ENCODE results near the gene GANC.
"Not testable (repeated sequence)": the region's sequence is repeated elsewhere in the genome, so short reads cannot be mapped to it uniquely, and the experiment has no call there.

The GANC gene

DNA sequence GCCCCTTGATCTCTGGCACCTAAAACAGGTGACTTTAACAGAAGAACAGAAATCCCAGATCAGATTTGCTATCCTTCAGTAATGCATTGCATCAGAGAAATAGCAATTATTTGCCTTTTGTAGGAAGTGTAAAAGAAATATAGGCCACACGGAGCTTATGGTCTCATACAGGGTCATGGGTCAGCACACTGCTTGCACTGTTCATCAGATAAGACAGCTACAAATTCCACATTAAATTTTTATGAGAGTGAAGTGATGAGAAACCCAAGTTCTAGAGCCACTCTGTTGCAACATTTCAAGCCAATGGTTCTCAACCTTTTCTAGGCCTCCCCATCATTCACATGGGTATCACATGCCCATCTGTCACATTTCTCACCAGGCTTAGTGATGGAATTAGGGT lies 33.7 kb downstream of the GANC start:
- no peak for DNase-seq (ENCODE audit: low read depth)
- no peak overlapping the region for H3K4me3 ChIP-seq (ENCODE audit: low read depth, low read length)
- TF ChIP-seq POLR2A (IDR thresholded peaks at IDR 0.05; ENCODE audit: extremely low read depth, insufficient read length): no peak
- TF ChIP-seq, protein P1, sequence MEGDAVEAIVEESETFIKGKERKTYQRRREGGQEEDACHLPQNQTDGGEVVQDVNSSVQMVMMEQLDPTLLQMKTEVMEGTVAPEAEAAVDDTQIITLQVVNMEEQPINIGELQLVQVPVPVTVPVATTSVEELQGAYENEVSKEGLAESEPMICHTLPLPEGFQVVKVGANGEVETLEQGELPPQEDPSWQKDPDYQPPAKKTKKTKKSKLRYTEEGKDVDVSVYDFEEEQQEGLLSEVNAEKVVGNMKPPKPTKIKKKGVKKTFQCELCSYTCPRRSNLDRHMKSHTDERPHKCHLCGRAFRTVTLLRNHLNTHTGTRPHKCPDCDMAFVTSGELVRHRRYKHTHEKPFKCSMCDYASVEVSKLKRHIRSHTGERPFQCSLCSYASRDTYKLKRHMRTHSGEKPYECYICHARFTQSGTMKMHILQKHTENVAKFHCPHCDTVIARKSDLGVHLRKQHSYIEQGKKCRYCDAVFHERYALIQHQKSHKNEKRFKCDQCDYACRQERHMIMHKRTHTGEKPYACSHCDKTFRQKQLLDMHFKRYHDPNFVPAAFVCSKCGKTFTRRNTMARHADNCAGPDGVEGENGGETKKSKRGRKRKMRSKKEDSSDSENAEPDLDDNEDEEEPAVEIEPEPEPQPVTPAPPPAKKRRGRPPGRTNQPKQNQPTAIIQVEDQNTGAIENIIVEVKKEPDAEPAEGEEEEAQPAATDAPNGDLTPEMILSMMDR (IDR thresholded peaks at IDR 0.05; ENCODE audit: low read depth, low read length): no peak
- TF ChIP-seq, protein P2, sequence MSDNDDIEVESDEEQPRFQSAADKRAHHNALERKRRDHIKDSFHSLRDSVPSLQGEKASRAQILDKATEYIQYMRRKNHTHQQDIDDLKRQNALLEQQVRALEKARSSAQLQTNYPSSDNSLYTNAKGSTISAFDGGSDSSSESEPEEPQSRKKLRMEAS (IDR thresholded peaks at IDR 0.05; ENCODE audit: low read depth, low read length): no peak
- TF ChIP-seq MYC (IDR thresholded peaks at IDR 0.05; ENCODE audit: low read depth, low read length): no peak

DNA sequence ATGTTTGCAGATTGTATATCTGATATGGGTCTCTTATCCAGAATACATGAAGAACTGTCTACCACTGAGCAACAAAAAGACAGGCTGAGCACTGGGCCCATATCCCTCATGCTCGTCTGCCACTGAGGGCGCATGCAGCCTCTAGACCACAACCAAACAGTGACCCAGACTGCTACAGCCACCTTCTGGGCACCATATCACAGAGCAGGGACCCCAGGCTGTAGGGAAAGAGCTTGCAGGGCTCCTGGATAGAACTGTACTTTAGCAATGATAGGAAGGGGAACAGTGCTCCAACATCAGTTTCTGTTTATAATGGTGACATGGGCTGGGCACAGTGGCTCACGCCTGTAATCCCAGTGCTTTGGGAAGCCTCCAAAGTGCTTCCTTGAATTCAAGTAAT lies 40.5 kb downstream of the GANC start:
- DNase-seq (ENCODE audit: low read depth): peak; percentile 23
- no peak overlapping the region for H3K4me3 ChIP-seq (ENCODE audit: low read depth, low read length)
- peak; percentile 12; the same call in 1 of the 2 replicates for TF ChIP-seq MYC (IDR thresholded peaks at IDR 0.05; ENCODE audit: low read depth, low read length)
- TF ChIP-seq POLR2A (IDR thresholded peaks at IDR 0.05; ENCODE audit: extremely low read depth, insufficient read length): no peak
- TF ChIP-seq, protein P2 (IDR thresholded peaks at IDR 0.05; ENCODE audit: low read depth, low read length): no peak
- TF ChIP-seq, protein P1 (IDR thresholded peaks at IDR 0.05; ENCODE audit: low read depth, low read length): no peak

DNA sequence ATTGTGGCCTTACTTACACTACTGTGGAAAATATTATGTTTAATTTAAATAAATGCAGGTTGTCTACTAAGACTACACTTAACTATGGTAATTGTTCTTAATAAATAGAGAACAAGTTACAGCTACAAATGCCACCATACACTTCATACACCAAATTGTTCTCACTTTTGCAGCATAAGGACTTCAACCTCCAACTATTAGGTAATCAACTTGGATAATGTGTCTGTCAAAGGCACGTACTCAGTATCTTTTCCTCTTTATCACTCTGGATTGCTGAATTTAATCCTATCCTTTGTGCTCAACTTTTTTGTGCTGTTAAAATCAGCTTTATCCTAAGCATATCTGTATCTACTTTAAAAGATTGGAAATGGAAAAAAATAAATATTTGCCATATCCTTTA lies 41.8 kb downstream of the GANC start:
- DNase-seq (ENCODE audit: low read depth): no peak
- TF ChIP-seq, protein P1 (IDR thresholded peaks at IDR 0.05; ENCODE audit: low read depth, low read length): no peak
- TF ChIP-seq MYC (IDR thresholded peaks at IDR 0.05; ENCODE audit: low read depth, low read length) (no peak), POLR2A (IDR thresholded peaks at IDR 0.05; ENCODE audit: extremely low read depth, insufficient read length) (no peak)
- TF ChIP-seq, protein P2 (IDR thresholded peaks at IDR 0.05; ENCODE audit: low read depth, low read length): no peak
- H3K4me3 ChIP-seq (ENCODE audit: low read depth, low read length): no peak overlapping the region

DNA sequence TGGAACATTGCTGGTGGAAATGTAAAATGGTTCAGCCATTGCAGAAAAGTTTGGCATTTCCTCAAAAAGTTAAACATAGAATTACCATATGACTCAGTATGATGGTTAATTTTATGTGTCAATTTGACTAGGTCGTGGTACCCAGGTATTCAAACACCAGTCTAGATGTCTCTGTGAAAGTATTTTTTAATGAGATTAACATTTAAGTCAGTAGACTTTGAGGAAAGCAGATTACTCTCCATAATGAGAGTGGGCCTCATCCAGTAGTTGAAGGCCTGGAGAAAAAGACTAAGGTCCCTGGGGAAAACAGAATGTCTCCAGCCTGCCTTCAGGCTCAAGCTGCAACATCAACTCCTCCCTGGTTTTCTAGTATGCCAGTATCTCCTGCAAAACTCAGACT lies 42.5 kb downstream of the GANC start:
- H3K4me3 ChIP-seq (ENCODE audit: low read depth, low read length): no peak overlapping the region
- DNase-seq (ENCODE audit: low read depth): peak; percentile 9
- no peak for TF ChIP-seq MYC (IDR thresholded peaks at IDR 0.05; ENCODE audit: low read depth, low read length)
- TF ChIP-seq, protein P2 (IDR thresholded peaks at IDR 0.05; ENCODE audit: low read depth, low read length): no peak
- TF ChIP-seq POLR2A (IDR thresholded peaks at IDR 0.05; ENCODE audit: extremely low read depth, insufficient read length): no peak
- TF ChIP-seq, protein P1 (IDR thresholded peaks at IDR 0.05; ENCODE audit: low read depth, low read length): no peak

DNA sequence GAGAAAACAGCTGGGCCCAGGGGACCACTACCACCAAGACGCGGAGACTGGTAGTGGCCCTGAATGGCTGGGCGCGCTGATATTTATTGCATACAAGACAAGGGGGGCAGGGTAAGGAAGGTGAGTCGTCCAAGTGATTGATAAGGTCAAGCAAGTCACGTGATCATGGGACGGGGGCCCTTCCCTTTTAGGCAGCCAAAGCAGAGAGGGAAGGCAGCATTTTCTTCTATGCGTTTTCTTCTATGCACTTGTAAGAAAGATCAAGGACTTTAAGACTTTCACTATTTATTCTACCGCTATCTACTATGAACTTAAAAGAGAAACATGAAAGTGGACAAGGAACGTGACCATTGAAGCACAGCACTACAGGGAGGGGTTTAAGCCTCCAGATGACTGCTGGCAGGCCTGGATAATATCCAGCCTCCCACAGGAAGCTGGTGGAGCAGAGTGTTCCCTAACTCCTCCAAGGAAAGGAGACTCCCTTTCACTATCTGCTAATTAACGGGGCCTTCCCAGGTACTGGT lies 43.3 kb downstream of the GANC start:
- H3K4me3 ChIP-seq (ENCODE audit: low read depth, low read length); DNase-seq (ENCODE audit: low read depth): not testable (repeated sequence)

DNA sequence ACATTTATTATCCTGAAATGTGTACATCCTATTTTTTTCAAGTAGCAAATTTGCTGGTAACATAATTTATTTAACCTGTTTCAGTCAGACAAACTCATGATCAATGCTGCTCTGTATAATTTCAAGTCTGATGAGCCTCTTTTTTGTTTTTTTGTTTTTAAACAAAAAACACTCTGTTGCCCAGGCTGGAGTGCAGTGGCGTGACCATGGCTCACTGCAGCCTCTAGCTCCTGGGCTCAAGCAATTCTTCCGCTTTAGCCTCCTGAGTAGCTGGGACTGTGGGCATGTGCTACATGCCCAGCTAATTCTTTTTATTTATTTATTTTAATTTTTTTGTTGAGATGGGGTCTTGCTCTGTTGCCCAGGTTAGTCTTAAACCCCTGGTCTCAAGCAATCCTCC lies 46.2 kb downstream of the GANC start:
- DNase-seq (ENCODE audit: low read depth): no peak
- no peak overlapping the region for H3K4me3 ChIP-seq (ENCODE audit: low read depth, low read length)
- no peak for TF ChIP-seq POLR2A (IDR thresholded peaks at IDR 0.05; ENCODE audit: extremely low read depth, insufficient read length)
- TF ChIP-seq, protein P1 (IDR thresholded peaks at IDR 0.05; ENCODE audit: low read depth, low read length): no peak
- TF ChIP-seq, protein P2 (IDR thresholded peaks at IDR 0.05; ENCODE audit: low read depth, low read length): no peak
- no peak for TF ChIP-seq MYC (IDR thresholded peaks at IDR 0.05; ENCODE audit: low read depth, low read length)
